ENCODE measurements around the gene CADPS.

The CADPS gene

GRCh38 chr3:62624185-62624584, 251.0 kb downstream of the CADPS start:
- H4K20me1 ChIP-seq (ENCODE audit: insufficient read depth), result no peaks in the 10 kb centered on the region
- no peak overlapping the region for H3K4me3 ChIP-seq (IDR thresholded peaks at IDR 0.05; ENCODE audit: insufficient read depth, low read depth, low read length)
- H3K27me3 ChIP-seq (ENCODE audit: insufficient read depth, low read depth), result no peaks in the 10 kb centered on the region
- no peak overlapping the region for H3K9ac ChIP-seq
- H3K79me2 ChIP-seq (ENCODE audit: insufficient read depth, low read depth), result no peaks in the 10 kb centered on the region
- H2AFZ ChIP-seq (ENCODE audit: low read depth), result no peak overlapping the region
- H3K4me2 ChIP-seq, result no peak overlapping the region
- TF ChIP-seq CTCF (conservative IDR thresholded peaks at IDR 0.05; ENCODE audit: low read depth, low read length), result no peak
- no peaks in the 10 kb centered on the region for H3K36me3 ChIP-seq (ENCODE audit: insufficient read depth)
- H3K4me1 ChIP-seq (ENCODE audit: low read depth, poor library complexity, severe bottlenecking), result no peaks in the 10 kb centered on the region
- no peak overlapping the region for H3K27ac ChIP-seq

GRCh38 chr3:62622553-62623174, 252.6 kb downstream of the CADPS start:
- Histone ChIP-seq H3K36me3 (ENCODE audit: insufficient read depth) (no peaks in the 10 kb centered on the region), H2AFZ (ENCODE audit: low read depth) (no peak overlapping the region), H3K27ac (no peak overlapping the region), H3K27me3 (ENCODE audit: insufficient read depth, low read depth) (no peaks in the 10 kb centered on the region), H3K79me2 (ENCODE audit: insufficient read depth, low read depth) (no peaks in the 10 kb centered on the region), H3K4me2 (no peak overlapping the region), H3K9ac (no peak overlapping the region), H3K4me1 (ENCODE audit: low read depth, poor library complexity, severe bottlenecking) (no peaks in the 10 kb centered on the region), H4K20me1 (ENCODE audit: insufficient read depth) (no peaks in the 10 kb centered on the region), H3K4me3 (IDR thresholded peaks at IDR 0.05; ENCODE audit: insufficient read depth, low read depth, low read length) (no peak overlapping the region)
- TF ChIP-seq CTCF (conservative IDR thresholded peaks at IDR 0.05; ENCODE audit: low read depth, low read length), result peak; percentile 52

DNA sequence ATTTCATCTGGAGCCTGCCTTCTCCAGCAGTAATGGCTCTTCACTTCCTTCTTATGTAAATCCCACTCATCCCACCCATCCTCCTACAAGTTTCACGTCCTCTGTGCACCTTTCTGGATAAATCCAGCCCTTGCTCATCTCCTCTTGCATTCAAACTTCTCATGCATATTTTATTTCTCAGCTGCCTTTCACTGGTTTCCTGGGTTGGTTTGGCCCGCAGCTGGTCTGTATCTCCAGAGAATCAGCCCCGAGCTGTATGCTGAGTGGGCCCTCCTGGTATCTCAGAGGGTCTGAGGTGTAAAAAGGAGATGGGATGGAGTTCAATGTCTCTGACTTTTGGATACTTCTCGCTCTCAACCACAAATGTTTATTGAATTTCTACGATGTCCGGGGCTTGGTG, 253.3 kb downstream of the CADPS start:
- Histone ChIP-seq H3K4me1 (ENCODE audit: low read depth, poor library complexity, severe bottlenecking) (no peaks in the 10 kb centered on the region), H3K36me3 (ENCODE audit: insufficient read depth) (no peaks in the 10 kb centered on the region), H2AFZ (ENCODE audit: low read depth) (no peak overlapping the region), H3K4me3 (IDR thresholded peaks at IDR 0.05; ENCODE audit: insufficient read depth, low read depth, low read length) (no peak overlapping the region), H3K9ac (no peak overlapping the region), H4K20me1 (ENCODE audit: insufficient read depth) (no peaks in the 10 kb centered on the region), H3K27me3 (ENCODE audit: insufficient read depth, low read depth) (no peaks in the 10 kb centered on the region), H3K4me2 (no peak overlapping the region), H3K79me2 (ENCODE audit: insufficient read depth, low read depth) (no peaks in the 10 kb centered on the region), H3K27ac (no peak overlapping the region)
- TF ChIP-seq CTCF (conservative IDR thresholded peaks at IDR 0.05; ENCODE audit: low read depth, low read length), result no peak

- H3K27ac ChIP-seq, result no peak overlapping the region
- no peak for TF ChIP-seq CTCF (conservative IDR thresholded peaks at IDR 0.05; ENCODE audit: low read depth, low read length)
Measured at GRCh38 chr3:62621176-62621575, 254.0 kb downstream of the CADPS start.

More at GRCh38 chr3:62621176-62621575, 254.0 kb downstream of the CADPS start:
- Histone ChIP-seq H3K27me3 (ENCODE audit: insufficient read depth, low read depth) (no peaks in the 10 kb centered on the region), H2AFZ (ENCODE audit: low read depth) (no peak overlapping the region), H3K4me2 (no peak overlapping the region), H3K9ac (no peak overlapping the region), H3K4me1 (ENCODE audit: low read depth, poor library complexity, severe bottlenecking) (no peaks in the 10 kb centered on the region), H3K4me3 (IDR thresholded peaks at IDR 0.05; ENCODE audit: insufficient read depth, low read depth, low read length) (no peak overlapping the region), H4K20me1 (ENCODE audit: insufficient read depth) (no peaks in the 10 kb centered on the region), H3K36me3 (ENCODE audit: insufficient read depth) (no peaks in the 10 kb centered on the region), H3K79me2 (ENCODE audit: insufficient read depth, low read depth) (no peaks in the 10 kb centered on the region)

Data from KMS-11 (cell line).